Body of pancreas (tissue), 4 donors: ENCODE results near the gene ACTN1.
"Not testable (repeated sequence)": the region's sequence is repeated elsewhere in the genome, so short reads cannot be mapped to it uniquely, and the experiment has no call there.

ENCODE experiments used
- POLR2A ChIP-seq, 3 donors: fragments of 450-650 bp; IDR thresholded peaks; one replicate each; pipeline ENCODE4 v1.6.1; 2016; ENCODE audit warnings: antibody characterized with exemption in 3 of 3, mild to moderate bottlenecking in 2 of 3
- TF ChIP-seq, protein P1 (sequence below), 7 experiments: fragments of 450-650 bp in 4 of 7; fragments of 200-600 bp in 3 of 7; sonication (generic) in 3 of 7; IDR thresholded peaks; one replicate each; pipeline ENCODE4 v1.5.1; 2016 to 2019; ENCODE audit warnings: antibody characterized with exemption in 7 of 7

DNA sequence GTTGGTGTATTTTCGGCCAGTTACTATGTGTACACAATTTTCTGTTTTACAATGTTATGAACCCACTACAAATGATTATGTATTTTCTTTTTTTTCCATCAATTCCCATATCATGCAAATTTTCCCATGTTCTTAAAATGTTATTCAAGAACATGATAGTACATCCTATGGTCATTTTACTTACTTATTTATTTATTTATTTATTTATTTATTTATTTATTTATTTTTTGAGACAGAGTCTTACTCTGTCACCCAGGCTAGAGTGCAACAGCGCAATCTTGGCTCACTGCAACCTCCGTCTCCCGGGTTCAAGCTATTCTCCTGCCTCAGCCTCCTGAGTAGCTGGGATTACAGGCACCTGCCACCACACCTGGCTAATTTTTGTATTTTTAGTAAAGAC, 131.5 kb downstream of the ACTN1 start:
- TF ChIP-seq, protein P1, sequence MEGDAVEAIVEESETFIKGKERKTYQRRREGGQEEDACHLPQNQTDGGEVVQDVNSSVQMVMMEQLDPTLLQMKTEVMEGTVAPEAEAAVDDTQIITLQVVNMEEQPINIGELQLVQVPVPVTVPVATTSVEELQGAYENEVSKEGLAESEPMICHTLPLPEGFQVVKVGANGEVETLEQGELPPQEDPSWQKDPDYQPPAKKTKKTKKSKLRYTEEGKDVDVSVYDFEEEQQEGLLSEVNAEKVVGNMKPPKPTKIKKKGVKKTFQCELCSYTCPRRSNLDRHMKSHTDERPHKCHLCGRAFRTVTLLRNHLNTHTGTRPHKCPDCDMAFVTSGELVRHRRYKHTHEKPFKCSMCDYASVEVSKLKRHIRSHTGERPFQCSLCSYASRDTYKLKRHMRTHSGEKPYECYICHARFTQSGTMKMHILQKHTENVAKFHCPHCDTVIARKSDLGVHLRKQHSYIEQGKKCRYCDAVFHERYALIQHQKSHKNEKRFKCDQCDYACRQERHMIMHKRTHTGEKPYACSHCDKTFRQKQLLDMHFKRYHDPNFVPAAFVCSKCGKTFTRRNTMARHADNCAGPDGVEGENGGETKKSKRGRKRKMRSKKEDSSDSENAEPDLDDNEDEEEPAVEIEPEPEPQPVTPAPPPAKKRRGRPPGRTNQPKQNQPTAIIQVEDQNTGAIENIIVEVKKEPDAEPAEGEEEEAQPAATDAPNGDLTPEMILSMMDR (IDR thresholded peaks at IDR 0.05), result not testable (repeated sequence)
- TF ChIP-seq POLR2A (IDR thresholded peaks at IDR 0.05), result not testable (repeated sequence)
